ENCODE results near the gene NLRP1.

DNA sequence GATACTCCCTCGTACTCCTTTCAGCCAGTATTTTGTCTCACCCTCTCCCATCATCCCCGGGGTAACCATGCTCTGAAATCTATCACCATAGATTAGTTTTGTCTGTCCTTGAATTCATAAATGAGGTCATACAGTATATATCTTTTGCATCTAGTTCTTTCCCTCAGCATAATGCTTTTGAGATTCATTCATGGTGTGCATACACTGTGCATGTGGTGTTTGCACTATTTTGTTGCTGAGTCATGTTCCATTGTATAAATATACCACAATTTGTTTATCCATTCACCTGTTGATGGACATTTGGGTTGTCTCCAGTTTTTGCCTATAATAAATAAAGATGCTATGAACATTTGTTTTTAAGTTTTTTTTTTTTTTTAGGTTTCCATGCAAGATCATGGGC is 34.2 kb upstream of the NLRP1 start:
- TF ChIP-seq, protein P1, sequence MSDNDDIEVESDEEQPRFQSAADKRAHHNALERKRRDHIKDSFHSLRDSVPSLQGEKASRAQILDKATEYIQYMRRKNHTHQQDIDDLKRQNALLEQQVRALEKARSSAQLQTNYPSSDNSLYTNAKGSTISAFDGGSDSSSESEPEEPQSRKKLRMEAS (IDR thresholded peaks at IDR 0.05): no peak
- TF ChIP-seq, protein P2, sequence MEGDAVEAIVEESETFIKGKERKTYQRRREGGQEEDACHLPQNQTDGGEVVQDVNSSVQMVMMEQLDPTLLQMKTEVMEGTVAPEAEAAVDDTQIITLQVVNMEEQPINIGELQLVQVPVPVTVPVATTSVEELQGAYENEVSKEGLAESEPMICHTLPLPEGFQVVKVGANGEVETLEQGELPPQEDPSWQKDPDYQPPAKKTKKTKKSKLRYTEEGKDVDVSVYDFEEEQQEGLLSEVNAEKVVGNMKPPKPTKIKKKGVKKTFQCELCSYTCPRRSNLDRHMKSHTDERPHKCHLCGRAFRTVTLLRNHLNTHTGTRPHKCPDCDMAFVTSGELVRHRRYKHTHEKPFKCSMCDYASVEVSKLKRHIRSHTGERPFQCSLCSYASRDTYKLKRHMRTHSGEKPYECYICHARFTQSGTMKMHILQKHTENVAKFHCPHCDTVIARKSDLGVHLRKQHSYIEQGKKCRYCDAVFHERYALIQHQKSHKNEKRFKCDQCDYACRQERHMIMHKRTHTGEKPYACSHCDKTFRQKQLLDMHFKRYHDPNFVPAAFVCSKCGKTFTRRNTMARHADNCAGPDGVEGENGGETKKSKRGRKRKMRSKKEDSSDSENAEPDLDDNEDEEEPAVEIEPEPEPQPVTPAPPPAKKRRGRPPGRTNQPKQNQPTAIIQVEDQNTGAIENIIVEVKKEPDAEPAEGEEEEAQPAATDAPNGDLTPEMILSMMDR (IDR thresholded peaks at IDR 0.05; ENCODE audit: low read depth, low read length, missing input control): no peak
- TF ChIP-seq TAF1 (conservative IDR thresholded peaks at IDR 0.05): no peak
- TF ChIP-seq, protein P3, sequence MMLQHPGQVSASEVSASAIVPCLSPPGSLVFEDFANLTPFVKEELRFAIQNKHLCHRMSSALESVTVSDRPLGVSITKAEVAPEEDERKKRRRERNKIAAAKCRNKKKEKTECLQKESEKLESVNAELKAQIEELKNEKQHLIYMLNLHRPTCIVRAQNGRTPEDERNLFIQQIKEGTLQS (IDR thresholded peaks at IDR 0.05): no peak
- TF ChIP-seq RAD21 (IDR thresholded peaks at IDR 0.05): no peak
- TF ChIP-seq HNF4A (conservative IDR thresholded peaks at IDR 0.05): no peak
- TF ChIP-seq, protein P4, sequence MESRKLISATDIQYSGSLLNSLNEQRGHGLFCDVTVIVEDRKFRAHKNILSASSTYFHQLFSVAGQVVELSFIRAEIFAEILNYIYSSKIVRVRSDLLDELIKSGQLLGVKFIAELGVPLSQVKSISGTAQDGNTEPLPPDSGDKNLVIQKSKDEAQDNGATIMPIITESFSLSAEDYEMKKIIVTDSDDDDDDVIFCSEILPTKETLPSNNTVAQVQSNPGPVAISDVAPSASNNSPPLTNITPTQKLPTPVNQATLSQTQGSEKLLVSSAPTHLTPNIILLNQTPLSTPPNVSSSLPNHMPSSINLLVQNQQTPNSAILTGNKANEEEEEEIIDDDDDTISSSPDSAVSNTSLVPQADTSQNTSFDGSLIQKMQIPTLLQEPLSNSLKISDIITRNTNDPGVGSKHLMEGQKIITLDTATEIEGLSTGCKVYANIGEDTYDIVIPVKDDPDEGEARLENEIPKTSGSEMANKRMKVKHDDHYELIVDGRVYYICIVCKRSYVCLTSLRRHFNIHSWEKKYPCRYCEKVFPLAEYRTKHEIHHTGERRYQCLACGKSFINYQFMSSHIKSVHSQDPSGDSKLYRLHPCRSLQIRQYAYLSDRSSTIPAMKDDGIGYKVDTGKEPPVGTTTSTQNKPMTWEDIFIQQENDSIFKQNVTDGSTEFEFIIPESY (IDR thresholded peaks at IDR 0.05): no peak

All from liver (tissue), 3 donors.